HG03025 (cell line): ENCODE data around the gene SRRM1.
"Not testable (repeated sequence)": the region's sequence is repeated elsewhere in the genome, so short reads cannot be mapped to it uniquely, and the experiment has no call there.

Source experiments
- ATAC-seq: cut with Tn5 transposase; IDR thresholded peaks from one replicate; pipeline ENCODE4 v1.9.1; 2021; ENCODE audit warnings: mild to moderate bottlenecking, moderate library complexity; ENCODE audit not compliant: unreplicated experiment, low FRiP score

The SRRM1 gene

GRCh38 chr1:24713736-24714135 is 70.6 kb downstream of the SRRM1 start:
- no peak for ATAC-seq

- no peak for ATAC-seq
Measured at GRCh38 chr1:24714859-24715520, 71.9 kb downstream of the SRRM1 start.

GRCh38 chr1:24715658-24716057 is 72.6 kb downstream of the SRRM1 start:
- no peak for ATAC-seq

GRCh38 chr1:24717887-24718650 is 75.0 kb downstream of the SRRM1 start:
- ATAC-seq, result no peak

GRCh38 chr1:24720152-24720551 is 77.0 kb downstream of the SRRM1 start:
- no peak for ATAC-seq

GRCh38 chr1:24721533-24721932 is 78.4 kb downstream of the SRRM1 start:
- no peak for ATAC-seq

GRCh38 chr1:24722073-24723035 is 79.3 kb downstream of the SRRM1 start:
- not testable (repeated sequence) for ATAC-seq
